Mucosa of gallbladder (tissue), 1 donor: Measurements from ENCODE around the gene GPR85. TPM values are rescaled to one million over a fixed set of nuclear protein-coding genes. Genes with fewer than 3 reads are reported as not detected.
"Not testable (repeated sequence)": the region's sequence is repeated elsewhere in the genome, so short reads cannot be mapped to it uniquely, and the experiment has no call there.

Source experiments
- DNase-seq: peaks from one replicate; pipeline ENCODE4 v3.0.0-alpha.2; 2020; ENCODE audit warnings: low spot score
- total RNA-seq: library from RNA; stranded (reverse); gene quantifications from one replicate; pipeline ENCODE4 v1.2.1, GENCODE V29; 2021
- donor health status: DM: no; HTN: no; CAD: no.

The GPR85 gene, protein sequence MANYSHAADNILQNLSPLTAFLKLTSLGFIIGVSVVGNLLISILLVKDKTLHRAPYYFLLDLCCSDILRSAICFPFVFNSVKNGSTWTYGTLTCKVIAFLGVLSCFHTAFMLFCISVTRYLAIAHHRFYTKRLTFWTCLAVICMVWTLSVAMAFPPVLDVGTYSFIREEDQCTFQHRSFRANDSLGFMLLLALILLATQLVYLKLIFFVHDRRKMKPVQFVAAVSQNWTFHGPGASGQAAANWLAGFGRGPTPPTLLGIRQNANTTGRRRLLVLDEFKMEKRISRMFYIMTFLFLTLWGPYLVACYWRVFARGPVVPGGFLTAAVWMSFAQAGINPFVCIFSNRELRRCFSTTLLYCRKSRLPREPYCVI
- total RNA-seq, result 0.69 TPM

GRCh38 chr7:113086431-113086888 lies at the start of gene GPR85:
TSS of gene GPR85 (minus strand) at chr7:113086827. CDS start at chr7:113084721, 2,106 bp downstream.
- no peak for DNase-seq

DNA sequence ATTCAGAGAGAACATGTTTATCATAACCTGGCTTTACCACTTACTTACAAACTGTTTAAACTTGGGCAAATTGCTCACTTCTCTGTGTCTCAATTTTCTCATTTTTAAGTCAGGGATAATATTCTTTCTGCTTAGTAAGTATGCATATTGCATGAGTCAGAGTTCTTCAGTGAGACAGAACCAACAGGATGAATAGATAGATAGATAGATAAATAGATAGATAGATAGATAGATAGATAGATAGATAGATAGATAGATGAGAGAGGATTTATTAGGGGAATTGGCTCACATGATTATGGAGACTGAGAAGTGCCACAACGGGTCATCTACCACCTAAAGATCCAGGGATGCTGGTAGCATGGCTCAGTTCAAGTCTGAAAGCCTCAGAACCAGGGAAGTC lies 47.4 kb upstream of the GPR85 start:
- no peak for DNase-seq

GRCh38 chr7:113131367-113131766 lies 44.7 kb upstream of the GPR85 start:
- no peak for DNase-seq

DNA sequence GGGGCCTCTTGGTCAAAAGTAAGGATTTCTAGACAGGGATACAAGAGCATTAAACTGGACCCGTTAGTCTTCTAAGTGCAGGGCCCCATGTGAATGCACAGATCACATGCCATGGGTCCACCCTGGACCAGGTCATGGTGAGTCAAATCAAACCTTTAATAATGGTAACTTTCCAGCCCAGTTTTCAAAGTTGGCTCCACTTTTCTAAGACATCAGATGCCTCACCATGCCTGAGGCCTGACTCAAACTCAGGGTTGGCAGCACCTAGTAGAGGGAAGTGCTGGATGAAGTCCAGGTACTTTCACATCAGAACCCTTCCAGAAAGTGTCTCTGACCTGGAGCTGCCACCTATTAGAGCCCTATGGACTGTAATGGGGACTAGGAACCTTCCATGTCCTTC lies 41.4 kb upstream of the GPR85 start:
- DNase-seq, result no peak

DNA sequence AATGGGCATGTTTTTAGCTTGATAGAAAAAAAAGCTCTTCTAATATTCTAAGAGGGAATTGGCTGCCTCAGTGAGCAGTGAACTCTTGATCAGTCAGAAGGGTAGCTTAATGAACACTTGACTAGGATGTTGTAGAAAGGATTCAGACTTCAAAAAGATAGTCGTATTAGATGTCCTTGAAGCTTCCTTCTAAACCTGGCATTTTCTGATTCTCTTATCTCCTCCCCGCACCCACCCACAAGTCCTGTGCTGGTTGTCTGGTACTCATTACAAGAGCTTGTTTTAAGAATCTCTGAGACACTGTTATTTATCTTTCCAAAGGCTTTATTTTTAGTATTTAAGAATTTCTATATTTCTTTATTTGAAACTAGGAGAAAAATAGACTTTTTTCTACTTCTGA lies 39.1 kb upstream of the GPR85 start:
- no peak for DNase-seq

- no peak for DNase-seq
Observed at GRCh38 chr7:113122744-113123143, 36.1 kb upstream of the GPR85 start.

GRCh38 chr7:113120647-113121046 lies 34.0 kb upstream of the GPR85 start:
- no peak for DNase-seq

GRCh38 chr7:113119429-113119828 lies 32.8 kb upstream of the GPR85 start:
- DNase-seq, result no peak

GRCh38 chr7:113118074-113118959 lies 31.7 kb upstream of the GPR85 start, which contains the start of gene SMIM30:
TSS of gene SMIM30 (minus strand) at chr7:113118554. CDS start at chr7:113117578, 976 bp downstream.
- DNase-seq, result peak; percentile 93

GRCh38 chr7:113117374-113117774 lies 30.7 kb upstream of the GPR85 start:
- not testable (repeated sequence) for DNase-seq

GRCh38 chr7:113113912-113114311 lies 27.3 kb upstream of the GPR85 start:
- no peak for DNase-seq

GRCh38 chr7:113109718-113110117 lies 23.1 kb upstream of the GPR85 start:
- no peak for DNase-seq

- DNase-seq, result peak; percentile 25
Observed at GRCh38 chr7:113100121-113100603, 13.5 kb upstream of the GPR85 start.

- no peak for DNase-seq
Observed at GRCh38 chr7:113099284-113099919, 12.8 kb upstream of the GPR85 start.

- no peak for DNase-seq
Observed at GRCh38 chr7:113094517-113095249, 8.1 kb upstream of the GPR85 start.

- no peak for DNase-seq
Observed at GRCh38 chr7:113093561-113093960, 6.9 kb upstream of the GPR85 start.

- no peak for DNase-seq
Observed at GRCh38 chr7:113092762-113093161, 6.1 kb upstream of the GPR85 start.

- no peak for DNase-seq
Observed at GRCh38 chr7:113087071-113087998, 708 bp upstream of the GPR85 start.

DNA sequence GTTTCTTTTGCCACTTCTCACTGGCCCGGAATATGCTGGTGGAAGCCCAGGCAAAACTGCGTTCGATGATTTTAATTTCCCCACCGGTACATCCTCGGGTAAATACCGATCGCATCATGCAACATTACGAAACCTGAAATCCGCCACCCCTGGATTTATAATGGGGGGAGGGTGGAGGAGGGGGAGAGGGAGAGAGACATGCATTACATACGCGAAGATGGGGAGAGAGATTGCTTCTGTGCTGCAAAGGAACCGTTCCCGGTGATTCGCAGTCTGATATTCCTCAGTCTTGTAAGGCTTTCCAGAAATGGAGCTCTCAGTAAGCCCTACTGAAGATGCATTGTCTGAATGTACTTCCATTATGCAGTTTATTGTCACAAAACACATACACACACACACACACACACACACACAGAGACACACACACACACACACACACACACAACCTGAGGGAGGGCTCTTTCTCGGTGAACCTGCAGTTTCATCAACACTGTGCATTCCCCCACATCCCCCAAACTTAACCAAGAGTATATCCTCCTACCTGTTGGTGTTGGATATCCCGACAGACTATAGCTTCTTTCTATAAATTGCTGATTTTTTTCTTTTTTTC lies 741 bp downstream of the GPR85 start:
- no peak for DNase-seq
